Embryonic facial prominence (tissue), 1 donor: ENCODE results near the gene RAPGEF2.

Source experiments
- DNase-seq: peaks from one replicate; pipeline ENCODE4 v3.0.0-alpha.2; 2016; ENCODE audit errors: extremely low spot score

The RAPGEF2 gene

DNA sequence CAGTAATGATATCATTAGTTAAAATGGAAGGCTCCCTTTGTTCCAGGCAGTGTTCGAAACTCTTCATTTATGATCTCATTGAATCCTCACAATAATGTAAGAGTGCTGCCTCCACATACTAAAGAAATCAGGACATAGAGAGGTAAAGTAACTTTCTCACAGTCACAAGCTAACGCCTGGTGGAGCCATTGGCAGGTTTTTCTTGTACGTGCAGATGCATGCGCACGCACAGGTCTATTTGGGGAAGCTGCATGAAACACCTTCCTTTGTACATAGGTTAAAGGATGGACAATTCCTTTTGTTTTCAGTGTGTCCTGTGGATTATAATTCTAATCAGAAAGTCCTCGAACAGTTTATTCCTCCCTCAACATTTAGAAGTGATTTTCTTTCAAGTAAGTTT lies 176.2 kb downstream of the RAPGEF2 start:
- DNase-seq = no peak

DNA sequence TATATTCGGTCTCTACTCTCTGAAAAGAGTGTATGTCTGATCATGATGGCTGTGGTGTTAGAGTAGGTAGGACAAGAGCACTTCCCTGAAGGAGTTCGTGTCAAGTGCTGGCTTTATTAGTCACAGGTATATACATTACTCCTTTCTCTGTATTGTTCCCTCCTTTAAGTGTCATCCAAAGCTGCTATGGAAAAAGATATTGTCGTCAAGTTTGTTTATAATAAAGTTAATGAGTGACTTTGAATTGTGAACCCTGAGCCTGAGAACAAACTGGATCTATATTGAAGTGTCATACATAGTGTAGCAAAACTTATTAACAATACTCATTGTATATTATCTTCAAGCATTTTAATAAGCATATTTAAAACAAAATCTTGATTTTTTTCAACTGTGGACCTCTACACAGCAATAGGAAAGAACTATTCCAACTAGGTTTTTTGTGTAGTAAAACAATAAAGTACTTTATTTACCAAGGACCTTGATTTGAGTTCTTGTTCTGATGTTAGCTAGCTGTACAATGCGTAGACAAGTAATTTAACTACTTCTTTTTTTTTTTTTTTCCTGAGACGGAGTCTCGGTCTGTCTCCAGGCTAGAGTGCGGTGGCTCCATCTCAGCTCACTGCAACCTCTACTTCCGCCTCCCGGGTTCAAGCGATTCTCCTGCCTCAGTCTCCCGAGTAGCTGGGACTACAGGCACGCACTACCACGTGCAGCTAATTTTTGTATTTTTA lies 177.7 kb downstream of the RAPGEF2 start:
- no peak for DNase-seq

DNA sequence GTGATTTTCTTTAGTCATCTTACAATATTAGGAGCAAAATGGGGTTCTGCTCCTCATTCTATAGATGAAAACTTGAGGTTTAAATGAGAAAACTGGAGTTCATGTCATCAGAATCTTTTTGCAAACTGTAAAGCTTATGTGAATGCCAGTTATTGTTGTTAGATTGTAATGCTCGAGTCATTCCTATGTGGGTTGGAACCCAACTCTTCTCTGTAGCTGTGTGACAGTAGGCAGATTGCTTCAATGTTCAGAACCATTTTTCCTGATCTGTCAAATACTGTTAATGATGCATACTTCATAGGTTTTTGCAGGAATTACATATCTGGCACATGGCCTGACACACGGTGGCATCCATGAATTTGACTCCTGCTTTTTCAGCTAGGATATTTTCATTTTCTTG lies 178.9 kb downstream of the RAPGEF2 start:
- DNase-seq = no peak

DNA sequence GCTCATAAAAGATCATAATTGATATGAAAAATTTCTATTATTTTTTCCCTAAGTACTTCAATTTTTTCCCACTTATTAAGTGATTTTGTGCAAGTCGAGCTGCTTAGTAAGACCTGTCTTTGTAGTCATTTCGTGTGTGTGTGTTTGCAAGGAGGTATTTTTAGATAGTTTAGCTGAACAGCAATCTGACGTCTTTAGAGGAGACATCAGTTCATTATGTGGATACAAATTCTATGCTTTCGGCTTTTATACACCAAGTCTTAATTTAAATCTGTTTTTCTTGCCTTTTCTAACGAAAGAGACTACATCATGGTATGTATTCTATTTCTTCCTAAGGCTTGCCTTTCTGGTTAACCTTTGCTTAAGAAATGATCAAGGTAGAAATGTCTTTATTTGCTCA lies 179.4 kb downstream of the RAPGEF2 start:
- no peak for DNase-seq

DNA sequence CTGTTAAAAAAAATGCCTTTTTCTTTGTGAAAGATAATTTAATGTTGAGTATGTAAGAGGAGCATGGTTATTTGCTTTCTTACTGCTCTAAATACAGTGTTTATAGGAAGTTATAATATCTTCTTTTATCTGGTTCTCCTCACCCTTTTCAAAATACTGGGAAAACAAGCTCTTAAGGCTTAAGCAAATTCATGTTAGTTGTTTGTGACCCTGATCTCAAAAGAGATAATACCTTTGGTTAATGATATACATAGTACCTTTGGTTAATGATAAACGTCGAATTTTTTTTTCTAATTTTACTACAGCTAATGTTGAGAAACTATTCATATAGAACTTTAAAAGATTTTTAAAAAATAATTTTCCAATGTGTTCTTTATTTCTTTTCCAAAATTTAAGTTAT lies 180.1 kb downstream of the RAPGEF2 start:
- DNase-seq = no peak

DNA sequence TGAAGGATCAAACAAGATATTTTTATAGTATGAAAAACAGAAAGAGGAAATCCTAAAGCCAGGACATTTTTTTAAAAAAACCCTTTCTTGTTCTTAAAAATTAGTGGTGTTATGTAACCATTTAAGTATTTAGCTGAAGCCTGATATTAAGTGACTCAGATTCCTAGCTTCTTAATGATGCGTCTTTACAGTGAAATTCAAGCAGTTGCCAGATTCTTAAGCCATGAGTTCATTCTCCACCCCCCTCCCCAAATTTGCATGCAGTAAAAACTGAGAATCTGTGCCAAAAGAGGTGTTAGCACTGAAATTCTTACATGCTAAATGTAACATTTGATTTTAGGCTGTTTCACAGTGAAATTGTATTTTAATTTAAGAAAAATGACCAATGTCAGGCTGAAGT lies 180.8 kb downstream of the RAPGEF2 start:
- DNase-seq = no peak

DNA sequence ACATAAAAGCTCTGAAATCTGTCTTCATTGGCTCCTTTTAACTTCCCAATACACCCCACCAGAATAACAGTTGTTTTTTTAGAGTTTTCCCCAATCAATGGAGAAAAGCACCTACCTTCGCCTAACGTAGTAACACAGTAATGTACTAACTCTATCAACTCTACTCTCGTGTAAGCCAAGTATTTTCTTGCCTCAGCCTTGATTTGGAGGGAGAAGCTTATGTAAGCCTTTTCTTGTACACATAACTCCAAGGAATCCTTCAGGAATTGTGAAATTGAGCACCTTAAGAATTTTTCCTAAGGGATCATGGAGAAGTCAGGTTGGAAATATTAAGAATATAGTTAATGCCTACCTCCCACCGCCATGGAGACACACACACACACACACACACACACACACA lies 181.2 kb downstream of the RAPGEF2 start:
- no peak for DNase-seq

DNA sequence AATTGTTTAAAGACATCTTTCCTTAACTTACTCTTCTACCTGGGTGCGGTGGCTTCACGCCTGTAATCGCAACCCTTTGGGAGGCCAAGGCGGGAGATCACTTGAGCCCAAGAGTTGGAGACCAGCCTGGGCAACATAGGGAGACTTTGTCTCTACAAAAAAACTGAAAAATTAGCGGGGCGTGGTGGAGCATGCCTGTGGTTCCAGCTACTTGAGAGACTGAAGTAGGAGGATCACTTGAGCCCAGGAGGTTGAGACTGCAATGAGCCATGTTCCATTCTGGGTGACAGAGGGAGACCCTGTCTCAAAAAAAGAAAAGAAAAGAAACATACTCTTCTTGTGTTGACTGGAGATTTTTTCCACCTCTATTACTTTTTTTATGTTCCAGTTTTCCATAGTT lies 181.9 kb downstream of the RAPGEF2 start:
- no peak for DNase-seq

DNA sequence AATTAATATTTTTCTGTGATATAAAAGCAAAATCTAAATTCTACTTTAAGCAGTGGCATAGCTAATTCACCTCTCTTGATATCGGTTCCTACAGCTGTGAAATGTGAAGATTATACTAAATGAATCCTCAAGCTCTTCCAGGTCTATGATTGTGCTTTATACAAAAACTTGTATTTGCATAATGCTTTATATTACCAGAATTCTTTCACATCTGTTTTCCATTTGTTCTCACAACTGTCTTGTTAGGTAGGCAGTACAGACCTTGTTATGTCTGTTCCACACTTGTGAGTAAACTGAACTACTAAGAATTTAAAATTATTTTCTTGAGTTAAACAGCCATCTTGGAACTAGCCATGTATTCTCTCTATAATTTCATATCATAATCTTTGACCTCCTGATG lies 184.9 kb downstream of the RAPGEF2 start:
- DNase-seq = no peak

DNA sequence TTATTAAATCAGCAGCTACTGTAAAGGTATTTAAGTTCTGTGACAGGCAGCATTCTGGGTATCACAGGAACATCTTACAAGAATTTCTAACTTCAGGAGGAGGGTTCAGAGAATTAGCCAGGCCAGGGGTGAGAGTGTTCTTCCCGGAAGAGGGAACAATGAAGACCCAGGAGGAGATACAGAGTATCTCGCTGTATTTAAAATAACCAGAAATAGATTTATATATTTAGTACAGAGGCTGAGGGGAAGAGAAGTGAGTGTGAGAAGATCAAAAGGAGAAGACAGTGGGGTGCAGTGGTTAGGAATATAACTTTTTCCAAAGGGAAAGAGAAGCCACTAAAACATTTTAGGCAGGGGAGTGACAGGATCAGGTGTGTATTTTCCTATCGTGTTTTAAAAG lies 186.8 kb downstream of the RAPGEF2 start:
- DNase-seq = no peak

DNA sequence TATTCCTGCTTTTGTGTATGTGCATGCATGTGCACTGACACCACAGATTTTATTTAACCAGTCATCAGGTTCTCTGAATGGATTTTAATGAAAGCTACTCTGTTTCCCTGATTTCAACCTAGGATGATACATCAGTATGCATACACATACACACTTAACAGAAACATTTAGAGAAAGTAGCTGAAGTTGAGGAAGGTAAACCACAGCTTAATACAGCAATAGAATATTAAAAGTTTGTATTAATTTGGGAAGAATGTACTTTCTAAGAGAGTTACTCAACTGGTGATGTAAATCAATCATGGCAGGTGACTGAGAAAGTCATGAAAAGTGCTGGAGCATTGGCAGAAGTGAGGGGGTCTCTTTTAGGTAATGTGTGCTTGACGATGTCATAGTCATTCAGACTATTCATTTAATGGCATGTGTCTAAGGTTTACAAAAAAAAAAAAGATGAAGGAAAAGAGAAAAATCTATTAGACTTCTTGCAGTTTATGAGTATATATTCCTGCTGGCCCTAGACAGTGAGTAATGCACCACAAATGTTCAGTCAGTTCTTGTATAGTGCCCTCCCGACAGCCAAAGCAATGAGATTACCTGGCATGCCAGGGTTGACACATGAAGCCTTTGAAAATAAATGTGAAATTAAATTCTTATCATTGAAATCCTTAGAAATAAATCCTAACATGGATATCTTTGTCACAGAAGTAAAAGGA lies 187.6 kb downstream of the RAPGEF2 start:
- DNase-seq = no peak

DNA sequence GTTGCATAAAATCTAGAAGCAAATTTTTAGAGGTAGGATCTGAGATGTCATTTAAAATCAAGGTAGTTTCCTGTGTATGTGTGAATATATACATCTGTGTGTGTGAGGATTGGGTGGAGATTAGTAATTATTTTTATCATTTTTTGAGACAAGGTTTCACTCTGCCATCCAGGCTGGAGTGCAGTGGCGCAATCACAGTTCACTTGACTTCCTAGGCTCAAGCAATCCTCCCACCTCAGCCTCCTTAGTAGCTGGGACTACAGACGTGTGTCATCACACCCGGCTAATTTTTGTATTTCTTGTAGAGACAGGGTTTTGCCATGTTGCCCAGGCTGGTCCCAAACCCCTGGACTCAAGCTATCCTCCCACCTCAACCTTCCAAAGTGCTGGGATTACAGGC lies 188.3 kb downstream of the RAPGEF2 start:
- DNase-seq = no peak

DNA sequence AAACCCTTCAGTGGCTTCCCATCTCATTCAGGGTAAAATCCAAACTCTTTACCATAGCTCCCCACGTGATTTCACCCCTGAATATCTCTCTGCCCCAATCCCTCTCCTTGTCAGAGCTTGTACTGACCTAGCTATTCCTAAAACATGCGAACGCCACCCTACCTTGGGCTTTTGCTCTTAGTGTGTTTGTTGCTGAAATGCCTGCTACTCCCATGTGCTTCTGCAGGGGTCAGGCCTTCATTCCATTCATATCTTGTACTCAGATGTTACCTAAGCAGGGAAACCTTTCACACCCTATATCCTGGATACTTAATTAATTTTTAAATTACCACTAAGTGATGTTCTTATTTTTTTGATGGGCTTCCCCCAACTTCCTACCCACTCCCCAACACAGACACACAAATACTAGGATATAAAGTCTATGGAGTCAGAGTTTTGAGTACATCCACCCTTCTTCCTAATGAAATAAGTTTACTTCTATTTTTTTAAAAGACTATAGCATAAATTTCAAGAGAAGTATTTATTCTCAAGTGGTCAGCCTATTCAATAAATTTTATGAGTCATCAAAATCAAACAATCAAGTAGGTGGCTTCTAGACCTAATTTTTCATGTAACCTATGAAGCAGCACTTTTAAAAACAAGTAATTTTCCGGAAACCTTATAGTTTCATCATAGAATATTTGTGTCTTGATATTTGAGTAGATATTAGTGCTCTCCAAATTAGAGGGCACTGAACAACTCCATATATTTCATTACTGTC lies 189.4 kb downstream of the RAPGEF2 start:
- DNase-seq = no peak

DNA sequence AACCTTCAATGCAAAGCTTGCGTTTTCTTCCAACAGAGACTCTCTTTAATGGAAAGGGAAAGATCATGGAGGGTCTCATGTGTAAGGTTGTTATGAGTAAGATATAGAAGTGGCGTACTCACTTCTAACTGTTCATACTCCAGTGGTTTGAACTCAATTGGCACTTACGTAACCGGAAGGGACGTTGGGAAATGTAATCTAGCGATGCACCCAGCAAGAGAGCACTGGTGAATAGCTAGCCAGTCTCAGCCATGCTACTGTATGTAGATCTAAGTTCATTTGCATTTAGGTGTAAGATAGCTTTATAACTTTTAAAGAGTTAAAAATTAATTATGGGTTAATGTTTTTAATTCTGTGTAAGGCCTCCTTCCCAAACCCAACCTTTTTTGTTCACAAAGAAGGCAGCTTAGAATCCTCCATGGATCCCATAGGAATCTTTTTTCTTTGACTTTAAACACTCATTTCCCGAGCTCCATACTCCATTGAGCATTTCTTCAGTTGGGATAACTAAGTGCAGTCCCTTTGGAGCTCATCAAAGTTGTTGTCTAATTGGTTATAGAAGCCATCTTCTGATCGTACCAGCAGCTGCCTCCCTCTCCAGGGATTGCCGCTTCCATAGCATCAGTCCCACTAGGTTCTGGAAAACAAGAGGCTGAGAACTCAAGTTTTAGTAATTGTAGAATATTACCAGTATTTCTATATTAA lies 191.1 kb downstream of the RAPGEF2 start:
- DNase-seq = no peak

DNA sequence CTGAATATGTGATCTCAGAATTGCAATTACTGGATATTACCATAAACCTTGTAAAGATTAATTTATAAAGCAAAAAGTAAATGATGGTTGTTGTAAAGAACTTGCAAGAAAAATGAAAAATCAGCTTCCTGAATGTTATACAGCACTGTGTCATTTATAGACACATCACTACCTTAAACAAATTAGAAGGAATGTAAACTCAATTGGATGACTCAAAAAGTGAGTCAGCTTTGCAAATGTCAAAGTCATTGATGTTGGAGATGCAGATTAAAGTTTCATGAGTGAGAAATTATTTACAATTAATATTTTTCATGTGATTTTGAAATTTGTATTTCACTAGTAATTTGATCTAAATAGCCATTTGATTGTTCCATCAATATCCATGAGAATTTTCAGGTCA lies 193.2 kb downstream of the RAPGEF2 start:
- DNase-seq = no peak

DNA sequence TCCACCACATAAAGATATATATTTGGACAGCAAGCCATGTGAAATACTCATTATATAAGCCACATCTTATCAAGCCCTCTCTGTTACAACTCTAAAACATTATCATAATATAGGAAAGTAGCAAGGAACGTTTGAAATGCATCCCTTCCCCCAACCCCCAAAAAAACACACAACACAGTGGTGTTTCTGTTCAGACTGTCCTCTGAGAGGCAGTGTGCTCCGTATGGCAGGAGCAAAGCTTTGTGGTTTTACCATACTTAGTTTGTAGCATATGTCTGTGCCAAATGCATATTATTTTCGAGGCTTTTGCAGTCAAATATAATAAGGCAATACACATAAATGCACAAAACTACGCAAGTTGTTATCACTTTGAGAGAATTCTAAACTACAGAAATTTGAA lies 194.2 kb downstream of the RAPGEF2 start:
- DNase-seq = no peak

DNA sequence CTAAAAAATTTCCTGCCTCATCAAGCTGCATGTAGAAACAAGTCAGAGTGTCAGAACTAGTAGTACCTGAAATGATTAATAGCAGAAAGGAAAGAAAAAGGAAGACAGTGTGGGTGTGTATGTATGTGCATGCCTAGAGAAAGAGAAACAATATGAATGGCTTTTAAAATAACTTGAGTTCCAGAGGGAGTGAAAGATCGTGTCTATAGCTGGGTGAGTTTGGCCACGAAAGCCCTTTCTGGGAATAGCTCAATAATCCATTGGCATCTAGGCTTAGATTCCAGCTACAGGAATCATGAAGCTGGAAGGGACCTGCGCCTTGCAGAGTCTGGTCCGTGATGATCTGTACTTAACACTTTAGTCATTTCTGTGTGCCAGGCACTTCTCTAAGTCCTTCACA lies 195.6 kb downstream of the RAPGEF2 start:
- DNase-seq = no peak

DNA sequence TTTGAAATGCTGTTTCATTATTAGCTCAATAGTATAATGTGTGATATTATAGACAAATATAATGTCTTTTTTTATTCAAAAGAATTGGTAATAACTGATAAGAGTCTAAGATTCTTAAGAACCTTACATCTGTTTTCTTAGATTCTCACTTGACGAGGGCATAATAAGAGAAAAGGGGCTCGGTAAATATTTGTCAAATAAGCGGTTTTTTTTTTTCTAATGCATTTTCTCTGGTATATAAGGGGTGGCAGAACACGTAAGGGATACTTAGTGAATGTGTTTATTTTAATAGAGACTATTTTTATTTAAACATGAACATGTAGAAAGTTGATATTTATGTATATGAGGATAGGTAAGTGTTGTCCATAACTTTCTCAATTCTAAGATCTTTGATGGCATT lies 200.6 kb downstream of the RAPGEF2 start:
- DNase-seq = no peak

DNA sequence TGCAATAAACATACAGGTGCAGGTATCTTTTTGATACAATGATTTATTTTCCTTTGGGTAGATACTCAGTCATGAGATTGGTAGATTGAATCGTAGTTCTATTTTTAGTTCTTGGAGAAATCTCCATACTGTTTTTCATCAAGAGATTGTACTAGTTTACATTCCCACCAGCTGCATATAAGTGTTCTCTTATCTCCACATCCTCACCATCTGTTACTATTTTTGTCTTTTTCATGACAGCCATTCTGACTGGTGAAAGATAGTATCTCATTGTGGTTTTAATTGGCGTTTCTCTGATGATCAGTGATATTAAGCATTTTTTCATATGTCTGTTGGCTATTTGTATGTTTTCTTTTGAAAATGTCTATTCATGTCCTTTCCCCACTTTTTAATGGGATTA lies 202.2 kb downstream of the RAPGEF2 start:
- DNase-seq = no peak

DNA sequence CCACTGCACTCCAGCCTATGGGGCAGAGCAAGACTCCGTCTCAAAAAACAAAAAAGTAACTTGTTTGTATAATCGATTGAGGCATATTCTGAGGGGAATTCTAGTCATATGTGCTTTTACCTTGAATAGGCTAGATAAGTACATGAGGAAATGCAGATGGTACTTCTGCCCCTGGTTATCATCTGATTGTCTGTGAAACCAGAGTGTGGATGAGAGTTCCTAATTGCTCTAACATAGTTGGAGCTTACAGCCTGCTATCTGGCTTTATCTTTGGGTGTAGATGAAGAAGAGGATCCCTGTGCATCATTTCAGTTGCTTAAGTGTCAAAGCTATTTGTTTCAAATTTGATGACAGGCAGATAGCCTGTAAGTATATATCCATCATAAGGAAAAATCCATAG lies 205.1 kb downstream of the RAPGEF2 start:
- DNase-seq = no peak

DNA sequence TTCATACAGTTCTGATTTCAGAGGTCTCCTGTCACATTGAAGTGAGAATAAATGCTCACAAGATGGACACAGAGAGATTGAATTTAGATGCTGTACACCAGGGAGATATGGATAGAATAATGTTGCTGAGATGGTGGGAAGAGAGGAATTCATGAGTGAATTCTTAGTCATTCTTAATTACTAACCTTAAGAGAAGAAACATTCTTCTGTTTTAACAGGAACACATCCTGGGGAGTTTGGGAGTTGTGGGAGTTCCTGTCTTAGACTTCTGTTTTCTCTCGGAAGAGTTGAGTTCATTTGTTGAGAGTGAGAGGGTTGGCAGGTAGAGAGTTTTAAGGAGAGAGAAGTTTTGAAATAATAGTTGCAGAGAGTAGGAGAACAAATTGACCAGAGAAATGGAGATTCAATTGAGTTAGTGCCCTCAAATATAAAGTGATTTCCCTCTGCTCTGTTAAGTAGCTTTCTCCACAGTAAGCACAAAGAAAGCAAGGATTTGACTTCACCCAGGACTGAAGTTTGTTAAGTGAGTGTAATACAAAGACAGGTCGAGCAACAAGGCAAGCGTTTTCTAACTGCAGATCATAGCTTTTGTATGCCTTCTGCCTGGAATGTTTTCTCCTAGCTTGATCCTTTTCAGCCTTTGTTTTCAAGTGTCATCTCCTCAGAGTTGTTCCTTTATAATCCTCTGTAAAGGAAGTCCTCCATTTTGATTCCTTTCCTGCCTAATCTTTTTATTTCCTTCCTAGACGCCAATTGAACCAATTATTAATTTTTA lies 205.9 kb downstream of the RAPGEF2 start:
- DNase-seq = no peak

DNA sequence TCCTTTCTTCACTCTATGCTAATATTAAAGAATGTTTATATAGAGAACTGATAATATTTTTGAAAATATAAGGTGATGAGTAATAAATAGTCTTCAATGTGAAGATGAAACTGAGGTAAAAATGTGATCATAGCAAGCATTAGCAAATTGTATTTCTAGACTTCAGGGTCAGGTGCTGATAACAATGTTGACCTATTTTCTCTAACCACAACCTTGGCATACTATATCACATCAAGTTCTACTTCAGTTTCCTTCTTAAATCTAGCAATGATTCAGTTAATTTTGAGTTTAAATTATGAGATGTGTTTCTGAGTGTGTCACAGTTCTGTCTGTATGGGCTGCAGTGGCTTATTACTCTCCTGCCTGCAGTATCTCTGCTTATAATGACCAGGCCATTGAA lies 209.4 kb downstream of the RAPGEF2 start:
- DNase-seq = no peak
